ENCODE measurements around the gene ZNF18.

The ZNF18 gene, protein sequence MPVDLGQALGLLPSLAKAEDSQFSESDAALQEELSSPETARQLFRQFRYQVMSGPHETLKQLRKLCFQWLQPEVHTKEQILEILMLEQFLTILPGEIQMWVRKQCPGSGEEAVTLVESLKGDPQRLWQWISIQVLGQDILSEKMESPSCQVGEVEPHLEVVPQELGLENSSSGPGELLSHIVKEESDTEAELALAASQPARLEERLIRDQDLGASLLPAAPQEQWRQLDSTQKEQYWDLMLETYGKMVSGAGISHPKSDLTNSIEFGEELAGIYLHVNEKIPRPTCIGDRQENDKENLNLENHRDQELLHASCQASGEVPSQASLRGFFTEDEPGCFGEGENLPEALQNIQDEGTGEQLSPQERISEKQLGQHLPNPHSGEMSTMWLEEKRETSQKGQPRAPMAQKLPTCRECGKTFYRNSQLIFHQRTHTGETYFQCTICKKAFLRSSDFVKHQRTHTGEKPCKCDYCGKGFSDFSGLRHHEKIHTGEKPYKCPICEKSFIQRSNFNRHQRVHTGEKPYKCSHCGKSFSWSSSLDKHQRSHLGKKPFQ

DNA sequence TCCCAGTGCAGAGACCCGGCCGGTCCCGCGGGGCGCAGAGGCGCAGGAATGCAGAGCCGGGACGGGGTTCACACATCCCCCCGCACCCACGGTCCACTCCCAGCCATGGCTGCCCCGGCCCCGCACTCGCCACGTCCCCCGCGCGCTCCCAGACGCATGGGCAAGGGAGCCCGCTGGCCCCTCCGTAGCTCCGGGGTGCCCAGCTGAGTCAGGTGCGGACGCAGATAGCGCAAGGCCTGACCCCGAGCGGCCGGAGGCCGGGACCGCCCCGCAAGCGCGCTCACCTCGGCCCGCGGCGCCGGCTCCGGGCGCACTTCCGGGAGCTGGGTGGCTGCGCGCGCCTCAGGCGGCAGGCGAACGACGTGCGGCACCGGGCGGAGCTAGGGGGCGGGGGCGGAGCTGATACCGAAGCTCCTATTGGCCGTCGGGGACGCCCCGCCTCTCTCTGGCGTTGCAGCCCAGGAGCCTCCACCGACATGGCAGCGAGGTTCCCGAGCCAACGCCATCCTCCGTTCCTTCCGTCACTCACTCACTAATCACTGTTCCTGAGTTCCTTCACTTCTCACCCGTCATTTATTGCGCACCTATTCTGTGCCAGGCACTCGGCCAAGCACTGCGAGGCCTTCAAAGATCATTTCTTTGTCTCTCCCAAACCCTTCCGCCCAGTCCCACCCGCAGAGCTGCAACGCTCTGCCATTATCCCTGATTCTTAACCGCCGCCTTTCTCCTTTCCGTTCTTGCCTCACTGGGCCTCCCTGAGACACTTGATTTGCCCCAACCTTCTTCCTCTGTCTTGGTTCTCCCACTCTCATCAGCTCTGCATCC, at the start of gene ZNF18:
TSS of gene ZNF18 (minus strand) at position 329 of the 825 bp plus-strand sequence. CDS start 4,646 bp downstream, outside the sequence.
- DNase-seq (ENCODE audit: low read depth in 2 of 2): peak; percentile 92 to 95

DNA sequence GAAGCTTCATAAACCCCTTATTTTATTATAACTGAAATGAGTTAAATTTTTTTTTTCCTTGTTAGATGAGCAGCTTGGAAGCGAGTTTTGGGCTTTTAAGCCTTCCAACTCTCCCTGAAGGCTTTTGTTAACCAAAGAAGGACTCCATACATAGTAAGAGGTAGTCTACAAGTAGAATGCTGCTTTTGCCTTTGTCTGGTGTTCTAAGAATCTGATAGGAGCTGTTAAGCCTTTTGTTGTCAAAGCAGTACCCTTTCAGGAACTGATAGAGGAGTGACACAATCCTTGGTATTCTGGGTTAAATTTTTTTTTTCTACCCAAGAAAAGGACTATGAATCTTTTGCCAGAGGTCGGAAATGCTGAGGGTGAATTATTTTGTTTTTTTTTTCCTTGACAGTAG, 49.5 kb upstream of the ZNF18 start:
- DNase-seq (ENCODE audit: low read depth in 2 of 2): no peak

DNA sequence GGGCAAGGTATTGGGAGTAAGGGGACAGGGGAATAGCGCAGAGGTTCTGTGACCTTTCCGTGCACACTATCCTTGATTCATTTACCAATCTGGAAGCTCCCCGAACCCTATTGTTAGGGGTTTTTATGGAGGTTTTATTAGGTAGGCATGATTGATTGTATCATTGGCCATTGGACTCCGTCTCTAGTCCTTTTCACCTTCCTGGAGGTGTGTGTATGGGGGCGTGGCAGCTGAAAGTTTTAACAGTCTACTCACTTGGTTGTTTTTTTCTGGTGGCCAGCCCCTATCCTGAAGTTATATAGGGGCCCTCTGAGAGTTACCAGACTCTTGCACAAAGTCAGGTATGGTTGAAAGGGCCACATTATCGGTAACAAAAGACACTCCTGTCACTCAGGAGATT, 46.4 kb upstream of the ZNF18 start:
- DNase-seq (ENCODE audit: low read depth in 2 of 2): no peak

DNA sequence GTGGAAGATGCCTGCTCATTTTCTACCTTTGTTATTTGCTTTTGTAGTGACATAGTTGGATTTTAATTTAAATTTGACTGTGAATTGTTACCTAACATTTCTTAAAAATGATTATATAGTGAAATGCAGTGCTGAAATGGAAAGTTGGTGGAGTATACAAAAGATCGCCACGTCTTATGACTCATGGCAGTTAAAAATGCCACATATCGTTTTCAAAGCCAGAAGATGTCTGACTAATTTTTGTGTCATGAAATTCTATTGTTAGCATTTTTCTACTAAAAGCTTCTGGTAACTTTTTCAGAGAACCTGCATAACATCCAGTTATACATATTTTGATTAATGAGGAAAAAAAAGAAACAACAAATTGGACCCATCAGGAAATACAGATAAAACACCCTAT, 44.0 kb upstream of the ZNF18 start:
- no peak for DNase-seq (ENCODE audit: low read depth in 2 of 2)

DNA sequence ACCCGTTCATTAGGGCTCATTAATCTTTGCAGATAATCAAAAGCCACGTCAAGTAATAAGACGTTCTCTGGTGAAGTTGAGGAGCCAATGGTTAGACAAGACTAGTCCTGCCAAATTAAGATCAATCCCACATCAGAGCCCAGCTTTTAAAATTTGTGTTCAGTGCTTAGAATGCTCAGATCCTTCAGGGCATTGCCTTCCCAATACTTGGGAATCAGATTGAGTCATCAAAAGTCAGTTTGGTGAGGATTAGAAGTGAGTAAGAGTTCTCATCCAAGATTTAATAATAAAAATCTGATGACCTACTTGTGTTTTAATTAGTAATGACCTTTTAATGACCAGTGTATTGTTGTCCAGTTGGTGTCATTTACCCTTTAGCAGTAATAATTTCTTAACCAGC, 43.2 kb upstream of the ZNF18 start:
- no peak for DNase-seq (ENCODE audit: low read depth in 2 of 2)

DNA sequence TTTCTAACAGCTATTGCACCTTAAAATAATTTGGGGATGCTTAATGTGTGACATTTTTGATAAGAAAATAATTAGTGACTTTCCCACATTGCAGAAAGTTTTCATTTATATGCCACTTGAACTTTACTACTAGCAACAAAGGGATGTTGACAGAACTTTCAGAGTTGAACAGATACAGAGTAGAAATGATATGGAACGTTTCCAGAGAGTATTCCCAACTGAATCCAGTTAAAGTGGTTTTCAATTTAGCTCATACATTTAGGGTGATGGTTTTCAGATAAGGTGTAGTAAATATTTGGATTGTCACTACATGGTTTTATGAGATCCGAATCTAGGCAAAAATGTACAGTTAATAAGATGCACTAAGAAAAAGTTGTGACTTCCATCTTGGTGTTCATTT, 40.7 kb upstream of the ZNF18 start:
- DNase-seq (ENCODE audit: low read depth in 2 of 2): no peak

DNA sequence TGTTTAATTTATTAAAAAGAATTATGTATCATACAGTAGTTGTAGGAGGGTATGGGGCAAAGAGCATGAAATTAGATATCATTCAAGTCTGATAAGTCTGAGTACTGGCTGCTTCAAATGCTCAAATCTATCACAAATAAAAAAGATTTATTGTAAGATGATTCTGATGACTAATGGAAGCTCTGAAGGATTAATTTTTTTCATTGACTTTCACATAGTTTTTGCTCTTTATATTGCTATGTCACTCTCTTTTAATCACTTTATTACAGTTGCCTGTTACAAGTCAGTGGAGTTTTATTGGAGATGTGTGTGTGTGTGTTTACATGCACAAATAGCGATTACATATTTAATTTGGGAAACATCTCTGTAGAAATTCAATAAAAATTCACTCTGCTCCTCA, 38.4 kb upstream of the ZNF18 start:
- no peak for DNase-seq (ENCODE audit: low read depth in 2 of 2)

DNA sequence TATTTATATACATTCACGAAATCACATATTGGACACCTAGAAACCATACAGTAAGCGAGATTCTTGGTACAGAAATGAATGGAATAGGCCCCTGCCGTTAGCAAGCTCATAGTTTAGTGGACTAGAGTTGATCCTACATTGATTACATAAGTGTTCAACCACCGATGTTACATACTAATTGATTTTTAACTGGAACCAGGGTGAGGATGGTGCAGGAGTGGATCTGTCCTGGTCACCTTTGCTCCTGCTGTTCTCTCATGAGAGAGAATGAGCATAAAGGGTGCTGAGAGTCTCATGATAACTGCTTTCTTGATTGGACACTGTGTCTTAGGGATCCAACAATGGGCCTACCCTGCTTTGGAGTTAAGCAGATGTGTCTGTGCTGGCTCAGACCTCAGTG, 37.3 kb upstream of the ZNF18 start:
- DNase-seq (ENCODE audit: low read depth in 2 of 2): no peak

DNA sequence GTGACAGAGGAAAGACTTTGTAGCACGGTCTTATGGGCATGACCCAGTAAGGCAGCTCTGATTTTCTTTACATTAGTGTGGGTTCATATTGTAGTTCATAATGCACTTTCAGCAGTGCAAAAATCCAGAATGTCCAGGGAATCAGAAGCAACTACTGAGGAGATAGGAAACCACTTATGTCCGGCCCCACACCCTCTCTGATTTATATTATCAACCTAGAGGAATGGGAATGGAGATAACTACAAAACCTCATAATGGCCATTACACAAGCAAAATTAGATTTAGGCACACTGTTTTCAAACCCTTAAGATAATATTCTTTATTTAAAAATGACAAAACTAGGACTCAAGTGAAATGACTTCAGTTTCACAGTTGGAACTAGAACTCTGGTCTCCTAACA, 31.3 kb upstream of the ZNF18 start:
- no peak for DNase-seq (ENCODE audit: low read depth in 2 of 2)

DNA sequence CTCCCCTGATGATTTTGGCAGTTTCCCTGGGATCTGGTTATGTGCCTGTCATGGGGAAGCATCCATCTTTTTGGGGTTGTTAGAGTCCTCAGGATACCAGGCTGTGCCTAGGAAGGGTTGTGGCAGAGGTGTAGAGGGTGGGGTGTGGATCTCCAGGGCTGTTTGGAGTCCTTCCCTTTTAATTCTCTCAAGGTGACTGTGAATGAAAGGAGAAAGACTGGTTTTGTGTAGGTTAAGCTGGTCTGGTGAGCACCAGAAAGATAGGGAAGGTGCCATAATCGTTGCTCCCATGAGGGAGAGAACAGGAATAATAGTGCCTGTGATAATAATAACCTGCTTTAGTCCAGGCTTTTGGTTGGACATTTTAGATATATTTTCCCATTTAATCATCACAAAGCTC, 30.4 kb upstream of the ZNF18 start:
- DNase-seq (ENCODE audit: low read depth in 2 of 2): no peak

DNA sequence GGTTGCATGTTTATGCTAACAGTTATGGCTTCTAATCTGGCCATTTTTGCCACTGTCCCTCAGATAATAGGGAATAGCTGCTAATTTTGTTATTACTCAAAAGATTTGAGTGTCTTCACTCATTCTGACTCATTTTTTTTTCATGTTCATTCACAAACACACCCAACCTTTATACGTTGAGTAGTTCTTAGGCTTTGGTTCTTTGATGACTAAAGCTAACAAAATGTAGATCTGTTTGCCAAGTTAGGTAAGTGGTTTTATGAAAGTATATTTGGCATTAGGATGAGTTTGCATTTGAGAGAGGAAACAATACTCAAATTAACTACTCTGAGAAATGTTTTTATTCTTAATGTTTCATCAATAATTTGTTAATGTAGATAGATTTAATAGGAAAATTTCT, 27.1 kb upstream of the ZNF18 start:
- DNase-seq (ENCODE audit: low read depth in 2 of 2): no peak

DNA sequence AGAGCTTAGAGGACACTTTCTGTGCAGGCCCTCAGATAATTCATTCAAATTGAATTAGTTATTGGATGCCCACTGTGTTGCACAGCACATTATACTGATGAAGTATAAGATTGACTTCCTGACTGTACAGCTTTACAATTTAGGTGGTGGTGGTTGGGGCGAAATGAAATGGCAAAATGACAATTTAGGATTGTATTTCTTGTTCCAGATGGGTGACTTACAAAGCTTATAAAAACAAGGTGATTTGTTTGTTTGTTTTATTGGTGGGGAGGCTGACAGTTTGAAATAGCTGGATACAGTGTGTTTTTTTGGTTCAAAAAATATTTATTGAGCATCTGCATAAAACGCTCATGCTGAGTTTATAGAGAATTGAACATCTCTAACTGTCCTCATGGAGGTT, 25.0 kb upstream of the ZNF18 start:
- DNase-seq (ENCODE audit: low read depth in 2 of 2): no peak

DNA sequence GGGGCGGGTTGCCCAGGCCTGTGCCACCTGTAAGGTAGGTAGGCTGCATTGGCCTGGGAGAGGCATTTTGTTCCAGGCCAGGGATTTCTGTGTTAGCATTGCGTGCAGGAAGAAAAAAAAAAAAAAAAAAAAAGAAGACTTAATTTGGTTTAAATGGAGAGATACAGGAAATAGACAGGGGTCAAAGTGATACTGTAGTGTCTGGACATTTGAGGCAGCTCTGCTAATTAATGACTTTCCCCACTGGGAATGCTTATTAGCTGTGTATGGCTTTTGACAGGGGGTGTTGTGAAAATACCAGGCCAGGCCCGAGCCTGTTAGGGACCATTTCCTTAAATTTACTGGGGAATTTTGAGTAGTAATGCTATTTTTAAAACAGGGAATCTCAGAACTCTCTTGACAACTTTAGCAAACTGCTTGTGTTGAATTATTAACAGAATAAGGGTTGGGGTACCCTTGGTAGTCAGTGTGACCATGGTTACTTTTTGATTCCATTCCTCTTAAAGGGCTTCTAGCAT, 24.4 kb upstream of the ZNF18 start:
- no peak for DNase-seq (ENCODE audit: low read depth in 2 of 2)

DNA sequence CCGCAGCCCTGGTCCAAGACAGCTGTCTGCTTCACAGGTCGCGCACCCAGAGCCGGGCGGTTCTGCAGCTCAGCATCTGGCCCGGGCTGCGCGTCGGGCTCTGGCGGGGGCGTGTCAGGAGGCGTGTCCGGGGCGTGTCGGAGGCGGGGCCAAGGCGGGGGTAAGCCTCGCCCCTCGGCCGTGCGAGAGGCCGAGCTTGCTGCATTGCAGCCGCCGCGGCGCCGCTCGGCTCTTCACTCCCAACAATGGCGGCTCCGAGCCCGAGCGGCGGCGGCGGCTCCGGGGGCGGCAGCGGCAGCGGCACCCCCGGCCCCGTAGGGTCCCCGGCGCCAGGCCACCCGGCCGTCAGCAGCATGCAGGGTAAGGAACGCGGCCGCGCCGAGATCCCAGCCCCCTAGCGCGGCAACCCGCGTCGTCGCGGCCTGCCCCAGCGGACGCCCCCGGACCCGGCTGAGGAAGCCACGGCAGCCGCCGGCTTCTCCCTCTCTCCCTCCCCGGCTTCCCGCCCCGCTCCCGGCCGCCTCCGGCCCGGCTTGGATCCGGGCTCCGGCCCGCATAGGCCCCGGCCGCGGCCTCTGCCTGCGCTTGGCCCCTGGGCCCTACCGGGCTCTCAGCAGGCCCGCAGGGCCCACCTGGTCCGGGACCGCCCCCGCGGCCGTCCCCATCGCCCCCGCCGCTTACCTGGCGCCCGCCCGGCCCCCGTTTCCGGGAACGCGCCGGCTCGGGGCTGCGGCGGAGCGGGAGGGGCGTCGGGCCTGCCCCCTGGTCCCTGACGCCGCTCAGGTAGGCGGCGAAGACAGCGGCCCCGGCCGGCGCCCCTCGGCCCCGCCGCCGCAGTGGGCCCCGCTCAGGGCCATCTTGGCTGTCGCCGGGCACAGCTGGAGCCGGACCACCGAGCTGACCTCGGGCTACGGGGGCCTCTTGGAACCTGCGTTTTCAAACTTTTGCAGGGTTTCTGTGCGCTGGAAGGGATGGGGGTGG, 23.7 kb upstream of the ZNF18 start, which contains the start of gene MAP2K4:
TSS of gene MAP2K4 (plus strand) at position 236 of the 981 bp plus-strand sequence. CDS start at position 246, 10 bp downstream.
- peak; percentile 92 to 94 for DNase-seq (ENCODE audit: low read depth in 2 of 2)

DNA sequence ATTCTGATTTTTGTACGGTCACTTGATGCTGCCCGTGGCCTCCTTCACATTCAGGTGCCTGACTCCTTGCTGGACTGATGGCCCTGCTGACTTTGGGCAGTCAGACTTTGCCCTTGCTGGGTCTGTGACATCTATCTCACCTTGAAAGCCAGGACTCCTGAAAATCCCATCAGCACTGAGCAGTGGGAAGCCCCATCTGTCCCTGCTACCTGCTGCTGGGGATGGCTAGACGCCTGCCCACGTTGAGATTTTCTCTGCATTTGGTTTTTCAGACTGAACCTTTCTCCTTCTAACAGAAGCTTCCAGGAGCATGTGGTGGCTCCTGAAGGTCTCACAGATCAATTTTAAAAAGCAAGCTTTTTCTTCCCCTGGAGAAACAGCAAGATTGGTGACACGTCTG, 10.2 kb upstream of the ZNF18 start:
- DNase-seq (ENCODE audit: low read depth in 2 of 2): no peak

DNA sequence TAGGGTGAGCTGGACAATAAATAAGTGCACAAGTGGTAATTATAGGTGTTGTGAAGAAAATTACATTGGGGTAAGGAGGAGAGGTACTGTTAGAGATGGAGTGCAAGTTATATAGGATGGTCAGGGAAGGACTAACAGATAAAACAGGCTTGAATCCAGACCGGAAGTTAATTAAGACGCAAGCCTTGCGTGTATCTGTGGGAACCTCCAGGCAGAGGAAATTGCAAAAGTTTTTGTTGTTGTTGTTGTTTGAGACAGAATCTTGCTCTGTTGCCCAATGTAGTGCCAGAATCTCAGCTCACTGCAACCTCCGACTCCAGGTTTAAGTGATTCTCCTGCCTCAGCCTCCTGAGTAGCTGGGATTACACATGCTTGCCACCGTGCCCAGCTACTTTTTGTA, 2.4 kb upstream of the ZNF18 start:
- no peak for DNase-seq (ENCODE audit: low read depth in 2 of 2)

DNA sequence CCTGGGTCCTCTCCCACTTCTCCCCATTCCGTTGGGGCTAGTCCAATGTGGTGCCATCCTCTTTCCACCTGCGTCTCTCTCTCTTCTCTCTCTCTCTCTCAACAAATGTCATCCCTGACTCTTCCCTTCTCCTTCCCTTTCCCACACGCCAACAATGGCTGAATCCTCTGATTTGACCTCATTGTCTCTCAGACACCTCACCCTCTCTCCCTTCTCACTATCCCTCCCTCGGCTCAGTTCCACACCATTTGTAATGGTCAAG, 628 bp upstream of the ZNF18 start:
- no peak for DNase-seq (ENCODE audit: low read depth in 2 of 2)

DNA sequence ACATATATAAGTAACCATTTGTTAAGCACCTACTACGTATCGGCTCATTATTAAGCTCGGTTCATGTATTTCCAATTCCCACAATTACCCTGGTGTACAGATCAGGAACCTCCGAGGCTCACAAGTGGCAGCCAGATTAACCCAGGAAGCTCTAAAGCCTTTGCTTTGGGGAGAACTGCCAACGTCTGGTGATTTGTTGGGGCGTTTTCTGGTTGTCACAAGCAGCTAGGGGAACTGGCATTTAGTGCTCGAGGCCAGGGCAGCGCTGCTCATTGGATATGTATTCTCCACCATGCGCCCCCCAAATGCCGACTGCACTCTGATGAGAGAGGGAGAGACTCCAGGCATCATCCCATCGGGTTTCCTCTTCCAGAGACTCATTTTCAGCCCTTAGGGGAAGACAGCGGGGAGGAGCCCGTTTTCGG, 541 bp downstream of the ZNF18 start:
- peak in 1 of 2 donors; percentile 18 for DNase-seq (ENCODE audit: low read depth in 2 of 2)

DNA sequence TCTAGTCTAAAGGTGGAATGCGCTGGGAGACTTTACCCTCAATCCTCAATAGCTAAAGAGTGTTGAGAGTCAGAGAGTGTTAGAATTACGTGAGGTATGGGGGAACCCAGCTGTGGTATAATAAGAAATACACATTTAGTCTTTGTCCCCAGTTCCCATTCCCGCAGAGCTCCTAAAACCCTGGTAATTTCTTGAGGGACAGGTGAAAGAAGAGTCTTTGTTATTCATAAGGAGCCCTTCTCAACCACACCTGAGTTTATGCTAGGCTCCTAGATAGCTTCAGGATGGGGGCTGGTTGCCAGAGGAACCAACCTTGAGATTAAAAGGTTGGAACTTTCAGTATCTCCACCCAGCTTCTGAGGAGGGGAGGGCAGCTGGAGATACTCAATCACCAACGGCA, 5.8 kb downstream of the ZNF18 start:
- DNase-seq (ENCODE audit: low read depth in 2 of 2): no peak

DNA sequence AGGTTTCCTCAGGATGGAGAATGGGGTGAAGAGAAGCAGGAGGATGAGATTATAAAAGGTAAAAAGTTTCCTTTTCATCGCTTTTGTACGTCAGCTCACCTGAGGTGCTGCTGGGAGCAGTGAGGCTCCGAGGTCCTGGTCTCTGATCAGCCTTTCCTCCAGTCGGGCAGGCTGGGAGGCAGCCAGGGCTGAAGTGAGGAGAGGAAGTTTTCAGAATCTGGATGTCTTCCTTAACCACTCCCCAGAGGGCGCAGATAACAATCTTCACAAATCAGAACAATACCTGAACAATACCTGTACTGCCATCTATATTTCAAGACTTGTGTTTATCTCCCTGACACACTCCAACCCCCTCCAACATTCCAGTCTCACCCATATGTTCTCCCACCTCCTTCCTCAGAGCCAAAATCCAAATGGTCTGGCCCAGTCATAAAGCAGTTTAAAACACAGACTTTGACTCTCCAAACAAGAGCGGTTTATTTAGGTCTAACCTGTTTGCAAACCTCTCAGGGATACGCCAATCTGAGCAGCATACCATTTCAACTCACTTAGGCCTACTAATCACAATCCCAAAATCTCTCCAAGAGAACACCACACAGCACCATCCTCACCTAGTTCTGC, 6.8 kb downstream of the ZNF18 start:
- no peak for DNase-seq (ENCODE audit: low read depth in 2 of 2)

DNA sequence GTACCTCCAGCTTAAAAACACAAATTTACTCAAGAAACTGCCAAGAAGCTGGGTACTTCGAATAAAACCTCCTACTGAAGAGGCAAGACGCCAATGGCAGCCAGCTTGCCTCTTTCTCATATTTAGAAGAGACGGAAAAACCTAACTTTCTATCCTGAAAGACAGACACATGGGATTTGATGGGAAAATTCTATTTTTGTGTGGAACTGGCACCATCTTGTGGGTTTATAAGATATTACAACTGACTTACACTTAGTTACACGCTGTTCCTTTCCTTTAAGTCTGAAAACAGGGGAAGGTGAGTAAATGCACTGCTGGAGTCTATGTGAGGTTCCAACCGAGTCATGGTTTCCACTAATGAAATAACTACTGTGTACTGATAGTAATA, 10.3 kb downstream of the ZNF18 start:
- no peak for DNase-seq (ENCODE audit: low read depth in 2 of 2)

Data from activated CD4-positive, alpha-beta T cell treated with anti-CD3 and anti-CD28 coated beads for 24 hours (primary cell).